ENCODE results near the gene METTL17.
"Not testable (repeated sequence)": the region's sequence is repeated elsewhere in the genome, so short reads cannot be mapped to it uniquely, and the experiment has no call there.

Gene METTL17

DNA sequence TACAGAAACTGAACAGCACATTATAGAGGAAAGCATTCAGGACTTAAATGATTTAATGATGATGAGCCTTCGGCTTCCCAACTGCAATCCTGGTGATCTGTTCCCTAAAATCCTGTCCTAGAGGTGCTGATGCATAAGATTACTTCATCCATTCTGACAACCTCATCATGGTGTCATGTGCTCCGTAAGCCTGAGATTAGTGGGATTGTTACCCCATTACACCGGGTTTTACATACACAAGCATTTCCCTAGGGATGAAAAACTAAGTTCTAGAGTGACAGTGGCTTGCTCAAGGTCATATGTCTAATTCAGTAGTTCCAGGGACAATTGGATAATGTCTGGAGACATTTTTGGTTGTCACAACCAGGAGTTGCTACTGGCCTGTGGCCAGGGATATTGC is 47.4 kb downstream of the METTL17 start:
- DNase-seq (ENCODE audit: extremely low read depth, low read depth), result no peak
- TF ChIP-seq, protein P1, sequence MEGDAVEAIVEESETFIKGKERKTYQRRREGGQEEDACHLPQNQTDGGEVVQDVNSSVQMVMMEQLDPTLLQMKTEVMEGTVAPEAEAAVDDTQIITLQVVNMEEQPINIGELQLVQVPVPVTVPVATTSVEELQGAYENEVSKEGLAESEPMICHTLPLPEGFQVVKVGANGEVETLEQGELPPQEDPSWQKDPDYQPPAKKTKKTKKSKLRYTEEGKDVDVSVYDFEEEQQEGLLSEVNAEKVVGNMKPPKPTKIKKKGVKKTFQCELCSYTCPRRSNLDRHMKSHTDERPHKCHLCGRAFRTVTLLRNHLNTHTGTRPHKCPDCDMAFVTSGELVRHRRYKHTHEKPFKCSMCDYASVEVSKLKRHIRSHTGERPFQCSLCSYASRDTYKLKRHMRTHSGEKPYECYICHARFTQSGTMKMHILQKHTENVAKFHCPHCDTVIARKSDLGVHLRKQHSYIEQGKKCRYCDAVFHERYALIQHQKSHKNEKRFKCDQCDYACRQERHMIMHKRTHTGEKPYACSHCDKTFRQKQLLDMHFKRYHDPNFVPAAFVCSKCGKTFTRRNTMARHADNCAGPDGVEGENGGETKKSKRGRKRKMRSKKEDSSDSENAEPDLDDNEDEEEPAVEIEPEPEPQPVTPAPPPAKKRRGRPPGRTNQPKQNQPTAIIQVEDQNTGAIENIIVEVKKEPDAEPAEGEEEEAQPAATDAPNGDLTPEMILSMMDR (IDR thresholded peaks at IDR 0.05; ENCODE audit: low read depth, low read length), result no peak

DNA sequence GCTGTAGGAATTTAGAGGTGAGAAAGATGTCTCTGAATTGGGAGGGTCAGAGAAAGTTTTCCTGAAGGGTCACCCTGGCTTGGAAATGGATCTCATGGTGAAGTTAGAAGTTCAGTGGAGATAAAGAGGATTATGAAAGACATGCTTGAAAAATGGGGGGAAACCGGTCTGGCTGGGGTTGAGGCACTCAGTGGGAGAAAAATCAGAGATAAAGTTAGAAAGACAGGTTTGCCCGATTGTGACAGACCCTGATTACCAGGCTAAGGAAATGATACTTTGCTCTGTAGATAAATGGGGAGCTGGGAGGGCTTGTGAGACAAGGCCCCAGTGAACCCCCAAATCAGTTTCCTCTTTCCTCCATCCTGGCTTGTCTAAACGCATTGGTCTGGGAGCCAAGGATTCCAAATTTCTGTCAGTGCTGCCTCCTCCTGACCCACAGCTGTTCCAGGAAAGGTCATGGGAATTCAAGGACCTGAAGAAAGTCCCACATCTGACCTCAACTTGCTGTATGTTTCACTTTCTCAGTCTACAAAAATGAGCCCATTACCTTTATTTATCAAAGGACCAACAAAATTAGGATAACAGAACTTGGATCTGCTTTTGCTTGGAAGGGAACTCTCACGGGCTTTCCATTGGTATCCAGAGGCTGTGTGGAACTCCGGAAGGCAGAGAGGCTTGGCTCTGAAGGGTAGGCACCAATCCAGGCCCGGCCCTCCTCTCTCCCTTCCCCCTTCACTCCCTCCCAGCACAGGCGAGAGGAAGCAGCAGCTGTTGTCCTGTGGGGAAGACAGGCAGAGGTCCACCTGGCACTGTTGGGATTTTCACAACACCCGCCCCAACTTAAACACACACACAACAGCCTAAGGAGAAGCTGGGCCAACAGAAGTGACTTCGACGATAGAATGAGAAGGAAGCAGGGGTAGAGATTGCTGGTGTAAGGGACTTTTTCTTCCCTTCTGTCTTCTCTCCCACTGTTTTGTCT is 49.0 kb downstream of the METTL17 start:
- peak; percentile 20 for DNase-seq (ENCODE audit: extremely low read depth, low read depth)

DNA sequence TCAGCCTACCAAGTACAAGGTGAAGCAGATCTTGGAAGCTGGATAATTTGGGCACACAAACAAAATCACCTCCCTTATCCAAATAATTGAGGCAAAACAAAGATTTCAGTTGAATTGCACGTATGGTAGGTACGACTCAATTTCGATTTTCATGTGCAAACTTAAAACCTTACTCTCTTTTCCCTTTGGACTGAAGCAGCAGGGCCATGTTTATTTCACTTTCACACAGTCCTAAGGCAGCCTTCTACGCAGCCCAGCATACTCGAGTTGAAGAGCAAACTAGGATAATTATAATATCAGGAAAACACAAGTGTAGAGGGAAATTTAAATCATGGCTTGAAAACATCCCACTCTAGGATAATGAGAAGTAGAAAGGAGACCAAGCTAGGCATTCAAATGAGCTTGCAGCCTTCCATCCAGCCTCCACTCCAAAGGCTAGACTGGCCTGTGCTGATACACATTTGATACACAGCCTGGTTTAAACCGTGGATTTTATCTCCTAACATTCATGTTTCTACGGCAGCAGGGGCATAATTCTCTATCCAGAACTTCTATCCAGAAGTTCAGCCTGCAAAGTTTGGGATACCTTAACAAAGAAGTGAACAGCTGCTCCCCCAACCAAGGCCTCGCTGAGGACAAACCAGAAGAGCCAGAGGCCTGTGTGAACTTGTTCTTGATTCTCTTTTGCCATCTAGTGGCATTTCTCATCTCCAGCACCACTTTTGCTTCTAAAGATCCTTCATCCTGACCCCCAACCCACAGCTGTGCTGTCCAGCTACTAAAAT is 50.0 kb downstream of the METTL17 start:
- TF ChIP-seq, protein P1 (IDR thresholded peaks at IDR 0.05; ENCODE audit: low read depth, low read length), result peak; percentile 65
- DNase-seq (ENCODE audit: extremely low read depth, low read depth), result peak; percentile 32

More for the DNA sequence above, 49.0 kb downstream of the METTL17 start:
- TF ChIP-seq, protein P1 (IDR thresholded peaks at IDR 0.05; ENCODE audit: low read depth, low read length), result no peak

DNA sequence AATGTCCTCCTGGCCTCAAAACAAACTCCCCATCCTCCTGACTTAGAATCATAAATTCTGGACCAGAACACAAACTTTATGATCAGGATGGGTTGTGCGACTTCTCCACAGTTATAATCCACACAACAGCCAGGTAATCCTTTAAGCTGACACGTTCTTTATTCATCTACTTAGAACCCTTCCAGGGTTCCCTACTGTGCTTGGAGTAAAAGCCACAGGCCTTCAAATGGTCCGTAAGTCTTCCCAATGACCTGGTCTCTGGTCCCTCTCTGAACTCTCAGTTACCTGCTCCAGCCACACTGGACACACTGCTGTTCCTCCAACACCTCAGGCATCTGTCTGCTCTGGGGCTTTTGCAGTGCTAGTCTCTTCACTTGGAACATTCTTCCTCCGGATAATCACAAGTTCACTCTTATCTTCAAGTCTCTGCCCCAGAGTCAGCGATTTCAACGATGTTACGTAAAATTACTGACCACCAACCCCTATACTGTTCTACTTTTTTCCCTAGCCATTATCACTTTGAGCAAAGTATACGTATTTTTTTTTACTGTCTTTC is 50.7 kb downstream of the METTL17 start:
- no peak for DNase-seq (ENCODE audit: extremely low read depth, low read depth)
- TF ChIP-seq, protein P1 (IDR thresholded peaks at IDR 0.05; ENCODE audit: low read depth, low read length), result no peak

DNA sequence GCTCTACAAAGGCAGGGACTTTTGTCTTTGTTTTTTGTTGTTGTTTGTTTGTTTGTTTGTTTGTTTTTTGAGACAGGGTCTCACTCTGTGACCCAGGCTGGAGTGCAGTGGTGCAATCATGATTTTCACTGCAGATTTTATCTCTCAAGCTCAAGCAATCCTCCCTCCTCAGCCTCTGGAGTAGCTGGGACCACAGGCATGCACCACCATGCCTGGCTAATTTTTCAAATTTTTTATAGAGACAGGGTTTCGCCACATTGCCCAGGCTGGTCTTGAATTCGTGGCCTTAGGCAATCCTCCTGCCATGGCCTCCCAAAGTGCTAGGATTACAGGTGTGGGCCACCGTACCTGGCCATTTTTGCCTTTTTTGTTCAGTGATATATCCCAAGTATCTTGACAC is 51.2 kb downstream of the METTL17 start:
- not testable (repeated sequence) for DNase-seq (ENCODE audit: extremely low read depth, low read depth)

DNA sequence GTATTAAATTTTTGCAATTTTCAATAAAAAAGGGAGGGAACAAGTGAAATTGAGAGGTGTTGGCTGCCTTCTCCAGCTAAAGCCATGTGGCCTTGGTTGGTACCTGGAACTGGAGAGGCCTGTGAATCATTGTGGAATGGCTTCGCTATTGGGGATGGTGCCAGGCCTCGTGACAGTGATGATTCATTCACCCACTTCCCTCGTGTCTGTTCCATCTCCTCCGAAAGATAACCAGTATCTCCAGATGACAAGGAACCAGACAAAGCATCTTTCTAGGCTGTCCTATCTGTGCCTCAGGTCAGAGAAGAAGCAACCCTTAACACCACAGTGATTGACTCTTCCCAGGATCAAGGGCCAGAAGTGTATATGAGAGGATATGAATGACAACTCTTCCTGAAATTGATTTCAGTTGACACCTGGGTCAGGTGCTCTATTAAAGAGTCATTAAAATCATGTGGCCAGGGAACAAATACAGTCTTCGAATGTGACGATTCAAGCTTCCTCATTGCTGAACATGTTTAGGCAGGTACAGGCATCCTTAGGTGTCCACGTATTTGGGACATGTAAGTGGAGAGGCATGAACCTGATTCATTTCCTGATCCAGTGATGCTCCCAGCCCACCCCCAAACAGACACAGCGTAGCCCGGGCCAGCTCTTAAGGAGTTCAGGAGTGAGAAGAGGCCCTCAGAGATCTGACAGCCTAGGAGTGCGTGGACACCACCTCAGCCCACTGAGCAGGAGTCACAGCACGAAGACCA is 52.1 kb downstream of the METTL17 start, which contains the start of gene RNASE7:
TSS of gene RNASE7 (plus strand) at position 687 of the 758 bp plus-strand sequence. CDS start 631 bp downstream, outside the sequence.
- TF ChIP-seq, protein P1 (IDR thresholded peaks at IDR 0.05; ENCODE audit: low read depth, low read length), result no peak
- no peak for DNase-seq (ENCODE audit: extremely low read depth, low read depth)

DNA sequence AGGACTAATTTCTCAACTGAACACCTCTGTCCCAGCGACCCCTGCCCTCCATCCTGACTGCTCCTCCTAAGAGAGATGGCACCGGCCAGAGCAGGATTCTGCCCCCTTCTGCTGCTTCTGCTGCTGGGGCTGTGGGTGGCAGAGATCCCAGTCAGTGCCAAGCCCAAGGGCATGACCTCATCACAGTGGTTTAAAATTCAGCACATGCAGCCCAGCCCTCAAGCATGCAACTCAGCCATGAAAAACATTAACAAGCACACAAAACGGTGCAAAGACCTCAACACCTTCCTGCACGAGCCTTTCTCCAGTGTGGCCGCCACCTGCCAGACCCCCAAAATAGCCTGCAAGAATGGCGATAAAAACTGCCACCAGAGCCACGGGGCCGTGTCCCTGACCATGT is 53.1 kb downstream of the METTL17 start:
- no peak for DNase-seq (ENCODE audit: extremely low read depth, low read depth)
- TF ChIP-seq, protein P1 (IDR thresholded peaks at IDR 0.05; ENCODE audit: low read depth, low read length), result no peak
